Left ventricle myocardium inferior (tissue), 1 donor: ENCODE results near the gene VCL. TPM values are rescaled to one million over a fixed set of nuclear protein-coding genes. Genes with fewer than 3 reads are reported as not detected.
A peak's percentile ranks its signal among the peaks of the same experiment; 100 is the strongest.

Experiments used
- DNase-seq: peaks from one replicate; pipeline ENCODE4 v3.0.0-alpha.2; 2020
- H3K27ac ChIP-seq: fragments of 200-600 bp; replicated peaks from 2 replicates; pipeline ENCODE4 v1.8.0; 2021
- H3K27me3 ChIP-seq: fragments of 200-600 bp; 2 replicates; pipeline ENCODE4 v1.8.0; 2021; ENCODE audit warnings: low read depth
- H3K36me3 ChIP-seq: fragments of 200-600 bp; 2 replicates; pipeline ENCODE4 v1.8.0; 2021
- H3K4me1 ChIP-seq: fragments of 200-600 bp; 2 replicates; pipeline ENCODE4 v1.8.0; 2021
- H3K4me3 ChIP-seq: fragments of 200-600 bp; 2 replicates; pipeline ENCODE4 v1.8.0; 2021; ENCODE audit warnings: mild to moderate bottlenecking, moderate library complexity
- H3K9me3 ChIP-seq: fragments of 200-600 bp; replicated peaks from 2 replicates; pipeline ENCODE4 v1.8.0; 2021
- intact Hi-C: fragments of 100-400 bp; cut with micrococcal nuclease; formaldehyde crosslinking; loops from one replicate; pipeline ENCODE4 v1.11.0; 2022
- total RNA-seq: library from RNA; stranded (reverse); fragmentation: NEBNext Ultra II Directional; extraction: Animal tissue kit (Norgen Biotek cat#: 25700); gene quantifications from one replicate; pipeline ENCODE4 v1.2.1, GENCODE V29; 2021
- TF ChIP-seq, protein P1 (sequence below): fragments of 200-600 bp; IDR thresholded peaks from 2 replicates; pipeline ENCODE4 v1.8.0; 2021; ENCODE audit warnings: antibody characterized with exemption, mild to moderate bottlenecking, borderline replicate concordance
- donor health status: DM: no; HTN: yes; CAD: no; lungs with severe emphysema.

The VCL gene
- total RNA-seq, 1 donor from 2014 or later, result 227 TPM

DNA sequence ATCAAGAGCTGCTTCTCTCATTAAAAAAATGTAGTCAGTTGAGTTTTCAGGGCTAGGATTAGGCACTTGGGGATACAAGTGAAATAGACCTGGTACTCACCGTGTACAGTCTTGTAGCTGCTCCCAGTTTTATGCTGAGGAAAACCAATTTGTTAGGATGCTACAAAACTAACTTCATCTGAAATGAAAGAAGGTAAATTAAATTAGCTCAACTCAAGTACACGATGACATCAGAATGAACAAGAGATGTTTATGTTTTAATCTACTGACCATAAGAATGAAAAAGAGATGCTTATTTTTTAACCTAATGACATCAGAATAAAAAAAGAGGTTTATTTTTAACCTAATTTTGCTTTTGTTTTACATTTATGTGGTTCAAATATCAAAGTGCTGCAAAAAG lies 79.0 kb downstream of the VCL start:
- peaks cover 74% of the 10 kb centered on the region for H3K4me1 ChIP-seq
- peaks cover 51% of the 10 kb centered on the region for H3K36me3 ChIP-seq
- no peak overlapping the region for H3K27ac ChIP-seq
- no peak for DNase-seq
- H3K9me3 ChIP-seq, result no peaks in the 10 kb centered on the region
- intact Hi-C loops, result no loop called here
- TF ChIP-seq, protein P1, sequence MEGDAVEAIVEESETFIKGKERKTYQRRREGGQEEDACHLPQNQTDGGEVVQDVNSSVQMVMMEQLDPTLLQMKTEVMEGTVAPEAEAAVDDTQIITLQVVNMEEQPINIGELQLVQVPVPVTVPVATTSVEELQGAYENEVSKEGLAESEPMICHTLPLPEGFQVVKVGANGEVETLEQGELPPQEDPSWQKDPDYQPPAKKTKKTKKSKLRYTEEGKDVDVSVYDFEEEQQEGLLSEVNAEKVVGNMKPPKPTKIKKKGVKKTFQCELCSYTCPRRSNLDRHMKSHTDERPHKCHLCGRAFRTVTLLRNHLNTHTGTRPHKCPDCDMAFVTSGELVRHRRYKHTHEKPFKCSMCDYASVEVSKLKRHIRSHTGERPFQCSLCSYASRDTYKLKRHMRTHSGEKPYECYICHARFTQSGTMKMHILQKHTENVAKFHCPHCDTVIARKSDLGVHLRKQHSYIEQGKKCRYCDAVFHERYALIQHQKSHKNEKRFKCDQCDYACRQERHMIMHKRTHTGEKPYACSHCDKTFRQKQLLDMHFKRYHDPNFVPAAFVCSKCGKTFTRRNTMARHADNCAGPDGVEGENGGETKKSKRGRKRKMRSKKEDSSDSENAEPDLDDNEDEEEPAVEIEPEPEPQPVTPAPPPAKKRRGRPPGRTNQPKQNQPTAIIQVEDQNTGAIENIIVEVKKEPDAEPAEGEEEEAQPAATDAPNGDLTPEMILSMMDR, result no peak
- H3K4me3 ChIP-seq, result no peak overlapping the region
- no peaks in the 10 kb centered on the region for H3K27me3 ChIP-seq

DNA sequence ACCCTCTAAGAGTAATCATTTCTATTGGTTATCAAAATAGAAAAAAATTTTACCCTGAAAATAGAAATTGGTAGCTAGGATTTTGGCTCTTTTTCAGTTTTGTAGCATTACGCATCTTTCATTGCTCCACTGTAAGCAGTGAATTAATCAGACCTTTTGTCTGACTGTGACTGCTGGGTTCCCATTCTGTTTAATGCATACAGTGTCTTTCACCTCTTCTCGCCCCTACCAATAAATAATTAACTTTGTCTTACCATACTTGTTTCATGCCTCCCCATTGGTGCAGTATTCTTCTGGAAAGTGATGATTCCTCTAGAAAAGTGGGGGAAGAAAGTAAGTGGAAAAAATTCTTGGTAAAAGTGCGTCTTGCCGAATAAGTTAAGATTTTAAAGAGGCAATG lies 79.5 kb downstream of the VCL start:
- H3K36me3 ChIP-seq, result peaks cover 47% of the 10 kb centered on the region
- intact Hi-C loops, result no loop called here
- no peak overlapping the region for H3K27ac ChIP-seq
- TF ChIP-seq, protein P1, result no peak
- H3K9me3 ChIP-seq, result no peaks in the 10 kb centered on the region
- H3K4me3 ChIP-seq, result no peak overlapping the region
- DNase-seq, result no peak
- H3K27me3 ChIP-seq, result no peaks in the 10 kb centered on the region
- peaks cover 74% of the 10 kb centered on the region for H3K4me1 ChIP-seq

DNA sequence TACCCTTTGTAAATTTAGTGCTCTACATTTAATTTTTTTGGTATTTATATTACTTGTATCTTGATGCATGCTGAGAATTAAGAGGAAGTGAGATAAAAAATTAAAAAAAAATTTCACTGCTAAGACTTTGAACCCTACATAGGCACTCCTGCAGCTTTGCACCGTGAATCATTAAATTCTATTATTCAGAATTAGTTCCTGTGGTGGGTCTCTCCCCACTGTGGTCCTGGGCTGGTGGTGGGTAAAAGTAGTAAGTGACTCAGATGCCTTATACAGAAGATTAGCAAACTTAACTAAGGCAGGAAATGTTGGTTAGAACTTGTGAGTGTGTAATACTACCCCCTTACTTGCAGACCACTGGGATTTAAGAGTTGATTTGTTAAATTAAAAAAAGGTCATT lies 80.1 kb downstream of the VCL start:
- Histone ChIP-seq H3K27ac (no peak overlapping the region), H3K27me3 (no peaks in the 10 kb centered on the region), H3K36me3 (peaks cover 47% of the 10 kb centered on the region), H3K9me3 (no peaks in the 10 kb centered on the region), H3K4me3 (no peak overlapping the region), H3K4me1 (peaks cover 74% of the 10 kb centered on the region)
- TF ChIP-seq, protein P1, result no peak
- intact Hi-C loops, result no loop called here
- no peak for DNase-seq

DNA sequence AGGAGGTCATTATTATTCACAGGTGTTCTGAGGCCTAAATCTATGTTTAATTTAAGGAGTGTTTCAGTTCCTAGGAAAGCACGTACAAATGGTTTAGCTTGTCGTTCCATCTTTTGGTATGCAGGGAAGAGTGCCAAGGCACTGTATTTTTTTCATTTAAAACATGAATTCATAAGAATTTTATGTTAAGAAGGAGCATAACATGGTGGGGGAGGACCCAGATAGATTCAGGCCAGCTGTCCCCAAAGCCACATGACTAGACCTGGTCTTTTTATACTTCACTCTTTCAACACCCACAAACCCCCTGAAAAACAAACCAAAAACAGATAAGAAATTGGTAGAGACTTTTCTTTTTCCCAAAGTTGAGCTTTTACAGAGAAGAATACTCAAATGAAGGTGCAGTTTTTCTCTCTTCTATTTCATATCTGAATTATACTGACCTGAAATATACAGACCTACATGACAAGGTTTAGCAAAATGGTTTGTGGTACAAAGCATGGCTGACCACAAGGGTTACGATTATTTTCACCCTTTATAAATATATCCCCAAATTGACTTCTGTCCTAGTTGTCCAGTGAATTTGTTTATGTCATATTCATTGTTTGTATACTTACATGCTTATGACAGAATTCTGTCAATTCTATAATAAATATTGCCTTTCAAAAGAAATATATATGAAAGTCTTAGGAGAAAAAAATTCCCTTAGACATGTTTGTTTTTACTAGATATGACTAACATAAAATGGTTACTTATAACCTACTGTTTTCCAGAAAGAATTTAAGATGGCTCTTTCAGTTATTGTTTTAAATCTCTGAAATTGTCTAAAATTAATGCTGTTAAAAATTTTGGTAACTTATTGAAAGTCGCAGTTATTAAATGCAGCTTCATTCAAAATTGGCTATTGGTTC lies 81.4 kb downstream of the VCL start:
- H3K4me1 ChIP-seq, result peaks cover 78% of the 10 kb centered on the region

DNA sequence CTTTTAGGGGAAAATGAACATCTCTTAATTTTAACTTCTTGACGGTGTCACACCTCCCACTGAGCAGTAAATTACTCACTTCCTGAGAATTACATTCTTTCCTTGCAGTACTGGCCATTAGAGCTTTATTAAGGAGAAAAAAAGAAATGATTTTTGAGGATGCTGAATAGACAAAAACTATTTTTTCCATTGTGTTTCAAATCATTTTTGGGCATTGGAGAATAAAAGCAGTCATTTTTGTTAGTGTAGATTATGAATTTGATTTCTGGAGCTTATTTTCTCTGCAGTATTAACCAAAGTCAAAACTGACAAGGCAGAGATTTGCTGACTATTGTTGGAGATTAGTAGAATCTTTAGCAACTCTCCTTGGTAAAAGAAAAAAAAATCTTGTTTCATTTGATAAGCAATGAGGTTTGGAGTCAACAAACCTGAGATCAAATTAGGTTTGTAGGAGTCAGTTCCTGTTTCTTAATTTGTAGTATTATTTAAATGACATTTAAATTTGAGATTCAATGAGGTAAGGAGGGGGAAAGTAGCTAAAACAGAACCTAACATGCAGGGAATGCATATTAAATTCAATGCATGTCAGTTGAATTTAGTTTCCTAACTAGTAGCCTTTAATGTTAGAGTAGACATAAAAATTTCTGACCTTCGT lies 82.1 kb downstream of the VCL start:
- Histone ChIP-seq H3K9me3 (no peaks in the 10 kb centered on the region), H3K27me3 (no peaks in the 10 kb centered on the region), H3K27ac (peak overlapping the region; percentile 40), H3K4me3 (no peak overlapping the region), H3K4me1 (peaks cover 84% of the 10 kb centered on the region), H3K36me3 (peaks cover 47% of the 10 kb centered on the region)
- TF ChIP-seq, protein P1, result no peak
- intact Hi-C loops, result loop anchor here (5.0 to 10.0 kb wide), 2 partner anchors 75 to 193 kb away; no protein-coding TSS in a partner anchor
- DNase-seq, result no peak

More for the DNA sequence above, 81.4 kb downstream of the VCL start:
- DNase-seq, result no peak
- H3K9me3 ChIP-seq, result no peaks in the 10 kb centered on the region
- H3K4me3 ChIP-seq, result no peak overlapping the region
- TF ChIP-seq, protein P1, result no peak
- no peaks in the 10 kb centered on the region for H3K27me3 ChIP-seq
- H3K36me3 ChIP-seq, result peaks cover 47% of the 10 kb centered on the region
- intact Hi-C loops, result no loop called here
- peak overlapping the region; percentile 40 for H3K27ac ChIP-seq
